A375 (cell line): Measurements from ENCODE around the gene CYB561D1. TPM values are rescaled to one million over a fixed set of nuclear protein-coding genes. Genes with fewer than 3 reads are reported as not detected.

ENCODE experiments used
- total RNA-seq: library from RNA; depleted of rRNA; stranded (reverse); fragments of >200 nt; shearing (Covaris generic); gene quantifications from 2 replicates; pipeline ENCODE4 v1.2.3, GENCODE V29; 2014; rRNA removed

CYB561D1 gene
- total RNA-seq = 2.9 and 3.1 TPM in 2 replicates

GRCh38 chr1:109493805-109494539, at the start of gene CYB561D1:
TSS of gene CYB561D1 (plus strand) at chr1:109494094. CDS start at chr1:109494140, 46 bp downstream.

GRCh38 chr1:109466452-109467300, 27.2 kb upstream of the CYB561D1 start, which contains the start of gene SYPL2:
TSS of gene SYPL2 (plus strand) at chr1:109466546. CDS start at chr1:109466844, 298 bp downstream.

DNA sequence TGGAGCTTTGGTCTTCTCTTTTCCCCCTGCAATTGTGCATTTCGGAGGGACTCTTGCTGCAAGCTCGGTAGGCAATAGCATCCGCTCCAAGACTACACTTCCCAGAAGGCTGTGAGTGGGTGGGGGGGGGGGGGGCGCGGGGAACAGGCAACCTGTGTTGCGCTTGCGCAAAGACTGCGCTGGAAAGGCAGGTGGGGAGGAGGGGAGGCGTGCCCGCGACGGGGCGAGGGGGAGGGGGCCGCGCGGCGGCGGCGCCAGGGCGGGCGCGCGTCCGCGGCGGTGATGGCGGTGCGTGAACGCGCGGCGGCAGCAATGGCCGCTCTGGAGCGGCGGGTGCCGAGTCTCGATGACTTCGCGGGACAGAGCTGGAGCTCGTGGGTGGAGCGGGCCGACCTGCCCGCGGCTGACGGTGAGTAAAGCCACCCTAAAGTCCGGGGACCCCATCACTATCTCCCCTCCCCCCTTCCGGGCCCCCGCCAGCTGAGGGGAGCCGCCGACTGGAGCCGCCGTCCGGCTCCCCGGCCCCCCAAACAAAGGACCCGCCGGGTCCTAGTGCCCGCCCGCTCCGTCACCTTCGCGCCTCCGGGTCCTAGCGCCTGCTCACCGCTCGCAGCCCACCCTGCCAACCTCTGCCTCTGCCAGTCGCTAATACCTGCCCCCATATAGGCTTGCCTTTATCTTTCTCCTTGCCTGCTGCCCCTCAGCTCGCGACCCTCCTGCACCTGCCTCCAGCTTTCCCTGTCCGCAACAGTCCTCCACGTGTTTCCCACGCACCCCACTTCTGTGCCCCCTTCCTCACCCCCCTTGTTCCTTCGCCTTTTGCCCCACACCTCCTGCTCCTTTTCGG, 10.0 kb upstream of the CYB561D1 start, which contains the start of gene ATXN7L2:
Gene ATXN7L2, plus strand, starts transcription at position 234 of the 847 bp plus-strand sequence. Its CDS starts 49 bp downstream, at position 283.

DNA sequence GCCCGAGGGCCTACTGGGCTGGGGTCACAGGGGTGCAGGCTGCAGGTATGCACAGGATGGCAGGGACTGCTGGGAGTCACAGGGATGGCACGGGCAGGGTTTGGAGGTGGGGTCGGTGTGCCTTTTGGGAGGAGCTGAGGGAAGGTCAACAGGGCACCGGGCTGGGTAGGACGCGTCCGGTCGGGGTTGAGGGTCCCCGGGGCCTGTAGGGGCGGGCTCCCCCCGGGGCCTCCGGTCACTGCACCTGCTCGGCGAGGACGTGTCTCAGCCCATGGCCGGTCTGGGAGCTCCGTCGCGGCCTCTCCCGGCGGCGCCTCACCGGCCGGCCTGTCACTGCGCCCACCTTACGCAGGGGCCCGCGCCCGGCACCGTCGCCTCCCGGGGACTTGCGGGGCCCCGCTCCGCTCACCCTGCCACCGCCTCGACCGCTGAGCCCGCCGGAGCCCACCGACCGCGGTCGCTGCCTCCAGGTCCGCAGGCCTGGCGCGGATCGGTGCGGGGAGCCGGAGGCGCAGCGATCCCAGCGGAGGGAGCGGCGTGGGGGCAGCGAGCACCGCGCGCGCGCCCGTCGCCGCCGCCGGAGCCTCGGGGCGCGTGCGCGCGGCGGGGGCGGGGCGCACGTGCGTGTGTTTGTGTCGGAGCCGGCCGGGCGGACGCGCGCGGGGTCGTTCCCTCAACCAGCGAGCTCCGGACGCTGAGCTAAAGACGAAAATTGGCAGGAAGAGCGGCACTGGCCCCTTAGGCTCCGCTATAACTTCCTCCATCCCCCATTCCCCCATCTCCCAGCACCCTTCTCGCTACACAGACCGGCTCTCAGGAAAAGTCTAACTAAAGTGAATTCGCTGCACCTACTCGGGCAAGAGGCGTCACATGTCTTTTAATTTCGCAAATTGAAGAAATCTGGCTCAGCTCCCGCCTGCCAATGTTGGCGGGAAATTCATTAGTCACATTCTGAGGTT, 15.6 kb downstream of the CYB561D1 start, which contains the start of gene AMIGO1:
Gene AMIGO1, minus strand, starts transcription at position 552 of the 959 bp plus-strand sequence. CDS start 815 bp downstream, outside the sequence.

DNA sequence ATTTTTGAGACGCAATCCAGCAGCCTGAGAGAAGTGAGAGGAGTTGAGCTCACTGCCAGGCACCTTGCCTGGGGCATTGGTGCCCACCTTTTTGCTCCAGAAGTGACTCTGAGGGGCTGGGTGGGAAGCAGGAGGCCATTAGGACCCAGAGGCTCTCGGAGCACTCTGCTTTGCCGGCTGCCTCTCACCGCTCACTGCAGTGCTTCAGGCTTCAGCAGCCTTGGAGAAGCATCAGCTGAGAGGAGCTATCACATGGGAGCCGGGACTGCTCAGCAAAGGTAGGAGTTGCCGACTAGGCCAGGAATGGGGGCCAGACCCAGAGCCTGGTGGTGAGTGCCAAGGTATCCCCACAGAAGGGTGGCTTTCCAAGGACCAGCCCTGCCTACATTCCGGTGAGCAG, 45.8 kb downstream of the CYB561D1 start, which contains the start of gene GPR61:
Gene GPR61, plus strand, starts transcription at position 197 of the 400 bp plus-strand sequence. CDS start 3,151 bp downstream, outside the sequence.

GRCh38 chr1:109548321-109549267, 54.7 kb downstream of the CYB561D1 start, which contains the start of gene GNAI3:
TSS of gene GNAI3 (plus strand) at chr1:109548615. CDS start at chr1:109548721, 106 bp downstream.

Other genes with a start within 250 kb of the CYB561D1 start
- 5.7 and 6.4 TPM in 2 replicates for gene CELSR2, start 244.6 kb upstream of the CYB561D1 start, total RNA-seq
- 33.0 and 33.9 TPM in 2 replicates for gene PSRC1, start 210.9 kb upstream of the CYB561D1 start, total RNA-seq
- gene MYBPHL, start 187.1 kb upstream of the CYB561D1 start, total RNA-seq = 0.48 TPM in 1 of 2 replicates, not detected in the other
- gene SORT1, start 96.2 kb upstream of the CYB561D1 start, total RNA-seq = 5.1 and 5.4 TPM in 2 replicates
- gene PSMA5, start 67.6 kb upstream of the CYB561D1 start, total RNA-seq = 55.5 and 62.2 TPM in 2 replicates
- gene SYPL2, start 27.5 kb upstream of the CYB561D1 start, total RNA-seq = 0.29 and 0.30 TPM in 2 replicates
- gene ATXN7L2, start 10.2 kb upstream of the CYB561D1 start, total RNA-seq = 16.2 and 20.7 TPM in 2 replicates
- gene AMIGO1, start 15.6 kb downstream of the CYB561D1 start, total RNA-seq = 3.0 and 3.7 TPM in 2 replicates
- gene GPR61, start 45.8 kb downstream of the CYB561D1 start, total RNA-seq = not detected in 2 replicates
- 6.8 and 7.1 TPM in 2 replicates for gene GNAI3, start 54.5 kb downstream of the CYB561D1 start, total RNA-seq
- gene GNAT2, start 125.5 kb downstream of the CYB561D1 start, total RNA-seq = 0.34 TPM in 1 of 2 replicates, not detected in the other
- 107 and 128 TPM in 2 replicates for gene AMPD2, start 125.7 kb downstream of the CYB561D1 start, total RNA-seq
- gene GSTM4, start 162.0 kb downstream of the CYB561D1 start, total RNA-seq = 14.6 and 20.6 TPM in 2 replicates
- gene GSTM2, start 174.0 kb downstream of the CYB561D1 start, total RNA-seq = 2.9 and 5.3 TPM in 2 replicates
- 10.0 and 19.7 TPM in 2 replicates for gene GSTM1, start 193.7 kb downstream of the CYB561D1 start, total RNA-seq
- not detected in 2 replicates for gene GSTM5, start 218.2 kb downstream of the CYB561D1 start, total RNA-seq
- gene GSTM3, start 246.9 kb downstream of the CYB561D1 start, total RNA-seq = 20.8 and 31.4 TPM in 2 replicates